GM04503 (cell line): ENCODE results near the gene NEUROG3.

ENCODE experiments used
- DNase-seq: peaks from one replicate; pipeline ENCODE4 v3.0.0-alpha.2; 2012; ENCODE audit warnings: low read depth

NEUROG3 gene

GRCh38 chr10:69573056-69573806 lies at the start of gene NEUROG3:
Gene NEUROG3 (minus strand): TSS chr10:69573422. CDS start chr10:69573043, 379 bp downstream.
- DNase-seq: no peak

- no peak for DNase-seq
These were observed 47.4 kb upstream of the NEUROG3 start for GRCh38 chr10:69620625-69621024.

- no peak for DNase-seq
These were observed 46.4 kb upstream of the NEUROG3 start for GRCh38 chr10:69619626-69620025.

GRCh38 chr10:69618746-69619145 lies 45.5 kb upstream of the NEUROG3 start:
- no peak for DNase-seq

GRCh38 chr10:69616358-69616757 lies 43.1 kb upstream of the NEUROG3 start:
- no peak for DNase-seq

GRCh38 chr10:69614130-69614529 lies 40.9 kb upstream of the NEUROG3 start:
- no peak for DNase-seq

GRCh38 chr10:69612760-69613159 lies 39.5 kb upstream of the NEUROG3 start:
- no peak for DNase-seq

- no peak for DNase-seq
These were observed 35.9 kb upstream of the NEUROG3 start for GRCh38 chr10:69609077-69609476.

GRCh38 chr10:69600761-69601330 lies 27.6 kb upstream of the NEUROG3 start:
- DNase-seq: no peak

- DNase-seq: no peak
These were observed 15.1 kb upstream of the NEUROG3 start for GRCh38 chr10:69588358-69588757.

GRCh38 chr10:69584624-69585023 lies 11.4 kb upstream of the NEUROG3 start:
- no peak for DNase-seq

GRCh38 chr10:69583106-69583505 lies 9.9 kb upstream of the NEUROG3 start:
- DNase-seq: no peak

- no peak for DNase-seq
These were observed 7.2 kb upstream of the NEUROG3 start for GRCh38 chr10:69580435-69580834.

GRCh38 chr10:69579464-69580060 lies 6.3 kb upstream of the NEUROG3 start:
- no peak for DNase-seq

GRCh38 chr10:69578508-69578991 lies 5.3 kb upstream of the NEUROG3 start:
- no peak for DNase-seq

GRCh38 chr10:69577268-69578232 lies 4.3 kb upstream of the NEUROG3 start:
- no peak for DNase-seq

- no peak for DNase-seq
These were observed 3.3 kb upstream of the NEUROG3 start for GRCh38 chr10:69576334-69577011.

GRCh38 chr10:69575164-69575722 lies 2.0 kb upstream of the NEUROG3 start:
- no peak for DNase-seq

- no peak for DNase-seq
These were observed 1.4 kb upstream of the NEUROG3 start for GRCh38 chr10:69574571-69574978.

GRCh38 chr10:69572159-69573055 lies 815 bp downstream of the NEUROG3 start:
- DNase-seq: no peak
